SH-SY5Y (cell line): Measurements from ENCODE around the gene MANBA.

ENCODE experiments used
- GATA2 ChIP-seq: IDR thresholded peaks from 2 replicates; pipeline ENCODE4 v1.6.1; 2011; ENCODE audit warnings: mild to moderate bottlenecking, low read depth, low read length
- GATA3 ChIP-seq: IDR thresholded peaks from 2 replicates; pipeline ENCODE4 v1.6.1; 2011; ENCODE audit warnings: low read depth, mild to moderate bottlenecking, low read length, moderate library complexity

Gene MANBA

GRCh38 chr4:102610476-102610875 is 150.3 kb downstream of the MANBA start:
- TF ChIP-seq GATA3 (no peak), GATA2 (no peak)

GRCh38 chr4:102610007-102610406 is 150.8 kb downstream of the MANBA start:
- no peak for TF ChIP-seq GATA3
- no peak for TF ChIP-seq GATA2

GRCh38 chr4:102608190-102608589 is 152.6 kb downstream of the MANBA start:
- TF ChIP-seq GATA2 (no peak), GATA3 (no peak)

GRCh38 chr4:102606846-102607450 is 153.8 kb downstream of the MANBA start:
- TF ChIP-seq GATA3 (no peak), GATA2 (no peak)

DNA sequence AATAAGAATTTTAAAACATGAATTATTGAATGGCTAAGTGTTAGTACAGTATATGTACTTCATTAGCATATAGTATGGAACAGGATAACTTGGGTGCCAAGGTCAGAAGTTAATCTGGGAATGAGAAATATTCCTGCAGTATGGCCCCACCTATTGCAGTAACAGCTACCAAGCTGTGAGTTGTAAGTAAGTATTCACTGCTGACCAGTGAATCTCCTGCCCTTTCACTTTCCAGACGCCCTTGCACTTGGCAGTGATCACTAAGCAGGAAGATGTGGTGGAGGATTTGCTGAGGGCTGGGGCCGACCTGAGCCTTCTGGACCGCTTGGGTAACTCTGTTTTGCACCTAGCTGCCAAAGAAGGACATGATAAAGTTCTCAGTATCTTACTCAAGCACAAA is 154.5 kb downstream of the MANBA start:
- TF ChIP-seq GATA2, result no peak
- TF ChIP-seq GATA3, result no peak

GRCh38 chr4:102604222-102604940 is 156.4 kb downstream of the MANBA start:
- TF ChIP-seq GATA2 (no peak), GATA3 (no peak)

DNA sequence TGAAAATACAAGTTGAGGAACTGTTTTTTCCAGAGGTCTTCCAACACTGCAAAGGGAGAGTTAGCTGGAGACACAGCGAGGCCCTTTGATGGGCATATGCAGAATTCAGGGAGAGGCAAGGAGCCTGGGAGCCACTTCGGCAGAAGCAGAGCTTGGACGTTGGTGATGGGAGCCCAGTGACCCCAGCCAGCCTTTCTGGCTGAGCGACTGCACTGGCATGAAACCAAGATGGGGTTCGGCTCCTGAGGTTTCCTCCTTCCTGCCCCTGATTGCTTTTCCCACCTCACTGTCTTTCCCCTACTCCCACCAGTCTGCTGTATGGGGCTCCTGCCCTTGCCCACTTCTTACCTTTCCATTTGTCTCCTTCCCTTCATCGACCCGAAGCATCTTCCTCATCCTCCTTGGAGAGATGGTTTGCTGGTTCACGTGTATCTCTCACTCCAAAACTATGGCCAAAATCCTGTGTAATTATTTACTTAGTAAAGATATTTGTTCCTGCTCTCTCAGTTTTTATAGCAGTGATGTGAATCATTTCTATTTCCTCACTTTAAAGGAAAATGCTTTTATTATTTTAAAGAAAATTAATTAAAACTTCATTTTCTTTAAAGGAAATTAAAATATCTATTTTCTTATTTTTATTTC is 159.1 kb downstream of the MANBA start:
- TF ChIP-seq GATA2 (no peak), GATA3 (no peak)

- TF ChIP-seq GATA2 (no peak), GATA3 (no peak)
These were observed 160.1 kb downstream of the MANBA start for GRCh38 chr4:102600689-102601088.

GRCh38 chr4:102599886-102600285 is 160.9 kb downstream of the MANBA start:
- TF ChIP-seq GATA3 (no peak), GATA2 (no peak)

GRCh38 chr4:102599455-102599854 is 161.3 kb downstream of the MANBA start:
- no peak for TF ChIP-seq GATA3
- TF ChIP-seq GATA2, result no peak

- TF ChIP-seq GATA3 (no peak), GATA2 (no peak)
These were observed 161.9 kb downstream of the MANBA start for GRCh38 chr4:102598762-102599374.

- TF ChIP-seq GATA2, result no peak
- TF ChIP-seq GATA3, result no peak
These were observed 162.5 kb downstream of the MANBA start for GRCh38 chr4:102598086-102598761.

DNA sequence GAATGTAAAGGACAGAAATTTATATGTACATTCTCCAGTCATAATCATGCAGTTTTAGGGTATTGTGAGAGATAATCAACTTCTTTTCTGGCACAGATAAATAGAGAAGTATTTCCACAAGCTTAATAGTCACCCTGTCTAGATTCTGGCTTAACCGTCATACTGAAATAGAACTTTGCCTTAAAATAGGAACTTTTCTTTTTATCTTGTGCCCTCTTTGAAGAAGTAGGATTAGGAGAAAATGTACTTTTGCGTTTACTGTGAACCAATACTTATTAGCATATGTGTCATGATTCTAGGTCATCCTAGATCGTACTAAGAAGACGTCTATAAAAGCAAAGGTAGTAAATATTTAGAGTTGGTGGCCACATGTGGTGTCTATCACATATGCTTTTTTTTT is 164.2 kb downstream of the MANBA start:
- no peak for TF ChIP-seq GATA3
- no peak for TF ChIP-seq GATA2

GRCh38 chr4:102594000-102594399 is 166.8 kb downstream of the MANBA start:
- TF ChIP-seq GATA2 (no peak), GATA3 (no peak)

GRCh38 chr4:102593147-102593546 is 167.6 kb downstream of the MANBA start:
- TF ChIP-seq GATA2 (no peak), GATA3 (no peak)

DNA sequence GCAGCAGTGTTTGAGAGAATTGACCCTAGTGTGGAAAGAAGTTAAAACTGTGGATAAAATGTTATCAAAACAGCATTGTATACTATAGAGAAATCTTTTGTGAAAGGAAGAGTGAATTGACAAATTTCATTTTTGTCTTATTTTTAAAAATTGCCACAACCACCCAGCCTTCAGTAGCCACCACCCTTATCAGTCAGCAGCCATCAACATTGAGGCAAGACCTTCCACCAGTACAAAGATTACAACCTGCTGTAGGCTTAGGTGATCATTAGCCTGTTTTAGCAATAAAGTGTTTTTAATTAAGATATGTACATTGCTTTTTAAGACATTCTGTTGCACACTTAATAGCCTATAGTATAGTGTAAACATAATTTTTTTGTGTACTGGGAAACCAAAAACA is 168.5 kb downstream of the MANBA start:
- no peak for TF ChIP-seq GATA3
- TF ChIP-seq GATA2, result no peak
